Esophagus muscularis mucosa (tissue), 3 donors: ENCODE results near the gene LMO4.

Experiments
- POLR2A ChIP-seq: fragments of 450-650 bp; IDR thresholded peaks from one replicate; pipeline ENCODE4 v1.6.1; 2017; ENCODE audit warnings: antibody characterized with exemption, moderate library complexity, mild to moderate bottlenecking, low read depth
- TF ChIP-seq, protein P1 (sequence below), 3 experiments: fragments of 200-600 bp in 2 of 3; fragments of 450-650 bp in 1 of 3; sonication (generic) in 2 of 3; IDR thresholded peaks; one replicate each; pipeline ENCODE4 v1.5.1; 2017 to 2019; ENCODE audit warnings: antibody characterized with exemption in 3 of 3, mild to moderate bottlenecking in 2 of 3, moderate library complexity in 1 of 3

DNA sequence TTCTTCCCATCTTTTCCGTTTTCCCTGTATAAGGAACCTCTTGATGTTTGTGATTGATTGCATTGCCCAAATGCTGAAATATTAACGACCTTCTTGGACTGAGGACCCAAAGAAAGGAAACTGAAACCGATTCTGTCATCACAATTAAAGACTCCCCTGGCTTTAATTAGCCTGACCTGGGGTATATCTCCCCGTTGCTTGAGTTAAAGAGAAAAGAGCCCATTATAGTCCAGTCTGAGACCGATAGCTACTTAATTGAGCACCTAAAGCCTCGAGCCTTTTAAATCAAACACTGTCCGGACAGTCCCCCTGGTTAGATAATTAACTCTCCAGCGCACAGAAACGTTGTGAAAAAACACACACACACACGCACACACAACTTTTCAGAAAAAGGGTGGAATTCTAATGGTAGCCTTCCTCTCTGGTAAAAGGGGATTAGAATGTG, 8.0 kb downstream of the LMO4 start:
- no peak for TF ChIP-seq POLR2A
- TF ChIP-seq, protein P1, sequence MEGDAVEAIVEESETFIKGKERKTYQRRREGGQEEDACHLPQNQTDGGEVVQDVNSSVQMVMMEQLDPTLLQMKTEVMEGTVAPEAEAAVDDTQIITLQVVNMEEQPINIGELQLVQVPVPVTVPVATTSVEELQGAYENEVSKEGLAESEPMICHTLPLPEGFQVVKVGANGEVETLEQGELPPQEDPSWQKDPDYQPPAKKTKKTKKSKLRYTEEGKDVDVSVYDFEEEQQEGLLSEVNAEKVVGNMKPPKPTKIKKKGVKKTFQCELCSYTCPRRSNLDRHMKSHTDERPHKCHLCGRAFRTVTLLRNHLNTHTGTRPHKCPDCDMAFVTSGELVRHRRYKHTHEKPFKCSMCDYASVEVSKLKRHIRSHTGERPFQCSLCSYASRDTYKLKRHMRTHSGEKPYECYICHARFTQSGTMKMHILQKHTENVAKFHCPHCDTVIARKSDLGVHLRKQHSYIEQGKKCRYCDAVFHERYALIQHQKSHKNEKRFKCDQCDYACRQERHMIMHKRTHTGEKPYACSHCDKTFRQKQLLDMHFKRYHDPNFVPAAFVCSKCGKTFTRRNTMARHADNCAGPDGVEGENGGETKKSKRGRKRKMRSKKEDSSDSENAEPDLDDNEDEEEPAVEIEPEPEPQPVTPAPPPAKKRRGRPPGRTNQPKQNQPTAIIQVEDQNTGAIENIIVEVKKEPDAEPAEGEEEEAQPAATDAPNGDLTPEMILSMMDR (IDR thresholded peaks at IDR 0.05) = no peak
